Stimulated activated CD8-positive, alpha-beta memory T cell treated with anti-CD3 and anti-CD28 coated beads, Interleukin-4, amount 100 ng/mL, for 1 hour (primary cell): Measurements from ENCODE around the gene CENPP.

Experiments used
- DNase-seq, 2 donors: peaks; one replicate each; pipeline ENCODE4 v3.0.0-alpha.2; 2020; ENCODE audit warnings: low read depth in 2 of 2, low spot score in 1 of 2

CENPP gene

GRCh38 chr9:92634712-92635605 lies 309.2 kb downstream of the CENPP start:
- DNase-seq: peak in 1 of 2 donors; percentile 24

DNA sequence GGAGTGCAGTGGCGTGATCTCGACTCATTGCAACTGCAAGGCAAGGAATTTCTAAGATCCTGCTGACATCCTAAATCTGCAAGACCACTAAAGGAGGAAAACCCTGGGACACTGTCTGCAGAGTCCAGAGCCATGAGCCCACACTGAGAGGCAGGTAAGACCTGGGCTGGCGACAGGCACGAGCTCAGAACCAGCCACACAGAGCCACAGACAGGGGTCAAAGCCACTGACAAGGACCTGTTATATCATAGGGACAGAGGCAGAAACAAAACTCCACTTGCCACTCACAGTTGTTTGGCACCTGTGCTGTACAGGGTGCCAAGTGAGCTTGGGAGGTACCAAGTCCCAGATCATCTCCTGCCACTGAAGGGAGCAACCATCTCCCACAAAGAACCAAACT lies 310.0 kb downstream of the CENPP start:
- DNase-seq: no peak

GRCh38 chr9:92636627-92637026 lies 310.9 kb downstream of the CENPP start:
- no peak for DNase-seq

GRCh38 chr9:92637326-92637725 lies 311.6 kb downstream of the CENPP start:
- no peak for DNase-seq

DNA sequence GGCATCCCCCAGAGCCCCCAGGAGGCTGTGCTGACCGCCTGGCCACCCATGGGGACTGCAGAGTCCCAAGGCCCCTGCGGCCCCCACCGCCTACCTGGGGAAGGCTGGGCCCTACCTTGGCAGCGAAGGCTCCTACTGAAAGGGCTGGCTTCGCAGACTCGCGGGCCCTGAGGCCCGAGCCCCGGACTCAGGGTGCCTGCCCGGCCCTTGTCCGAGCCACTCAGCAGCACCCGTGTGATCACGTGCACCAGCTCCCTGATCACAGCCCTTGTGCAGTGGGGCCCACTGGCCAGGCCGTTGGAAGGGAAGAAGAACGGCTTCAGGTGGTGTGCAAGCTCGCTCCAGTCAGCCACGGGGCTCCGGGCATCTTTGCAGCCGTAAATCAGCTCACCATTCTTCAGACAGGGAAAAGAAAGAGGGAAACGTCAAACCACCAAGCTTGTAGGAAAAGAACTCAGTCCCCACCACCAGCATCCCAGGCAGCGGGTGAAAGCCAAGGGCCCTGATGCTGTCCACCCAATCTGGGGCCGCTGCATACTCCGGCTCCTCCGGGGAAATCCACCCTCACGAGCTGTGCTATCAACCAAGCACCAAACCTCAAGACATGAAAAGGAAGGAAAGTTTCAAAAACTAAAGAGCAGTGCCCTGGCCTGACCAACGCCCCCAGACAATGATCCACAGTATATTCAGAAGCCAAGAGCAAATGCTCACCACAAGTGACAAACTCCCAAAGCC lies 312.3 kb downstream of the CENPP start:
- no peak for DNase-seq

DNA sequence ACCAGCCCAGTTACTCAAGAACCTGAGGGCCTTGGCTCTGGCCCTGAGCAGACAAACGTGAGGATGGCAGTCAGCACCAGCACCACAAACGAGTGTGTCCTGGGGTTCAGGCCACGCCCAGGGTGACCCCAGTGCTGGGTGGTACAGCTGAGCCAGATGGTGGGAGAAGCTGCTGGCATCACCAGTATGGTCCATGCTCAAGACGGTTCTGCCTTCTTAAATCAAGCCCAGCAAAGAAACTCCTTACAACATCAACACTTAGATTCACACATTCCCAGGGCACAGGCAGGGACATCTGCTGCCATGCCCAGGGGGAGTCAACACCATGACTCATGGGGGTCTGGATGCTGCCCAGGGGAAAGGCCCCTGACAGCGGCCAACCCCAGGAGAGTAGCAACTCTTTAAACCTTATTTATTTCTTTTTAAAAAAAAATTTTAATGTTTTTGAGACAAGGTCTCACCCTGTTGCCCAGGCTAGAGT lies 312.9 kb downstream of the CENPP start:
- no peak for DNase-seq

DNA sequence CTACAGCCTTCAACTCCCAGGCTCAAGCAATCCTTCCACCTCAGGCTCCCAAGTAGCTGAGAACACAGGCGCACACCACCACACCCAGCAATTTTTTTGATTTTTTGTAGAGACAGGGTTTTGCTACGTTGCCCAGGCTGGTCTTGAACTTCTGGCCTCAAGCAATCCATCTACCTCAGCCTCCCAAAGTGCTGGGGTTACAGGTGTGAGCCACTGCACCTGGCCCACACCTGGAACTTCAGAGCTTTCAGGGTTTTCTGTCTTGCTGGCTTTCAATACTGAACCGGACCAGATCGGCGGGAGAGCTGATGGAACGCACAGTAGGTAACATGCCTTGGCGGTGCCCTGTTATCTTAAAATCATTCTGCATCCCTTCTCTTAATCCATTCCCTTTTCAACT lies 313.4 kb downstream of the CENPP start:
- DNase-seq: no peak

DNA sequence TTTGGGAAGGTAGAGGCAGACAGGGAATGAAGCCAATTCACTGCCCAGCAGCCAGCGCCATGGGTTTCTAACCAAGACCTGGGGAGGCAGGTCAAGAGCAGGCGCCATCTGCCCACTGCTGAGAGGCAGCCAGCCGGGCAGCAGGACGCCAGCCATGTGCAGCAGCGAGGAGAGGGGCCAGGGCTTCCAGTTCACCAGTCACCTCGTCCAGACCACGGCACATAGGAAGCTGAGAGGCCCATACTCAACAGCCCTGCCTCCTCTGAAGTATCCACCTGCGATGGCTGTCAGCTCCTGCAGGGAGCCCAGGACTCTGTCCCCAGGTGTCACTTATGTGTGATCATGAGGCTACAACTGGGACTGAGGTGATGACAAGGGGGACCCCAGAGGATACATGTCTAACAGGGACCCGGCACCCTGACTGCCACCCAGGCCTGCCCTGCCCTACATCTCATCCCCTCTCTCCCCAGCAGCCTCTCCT lies 314.1 kb downstream of the CENPP start:
- DNase-seq: no peak

DNA sequence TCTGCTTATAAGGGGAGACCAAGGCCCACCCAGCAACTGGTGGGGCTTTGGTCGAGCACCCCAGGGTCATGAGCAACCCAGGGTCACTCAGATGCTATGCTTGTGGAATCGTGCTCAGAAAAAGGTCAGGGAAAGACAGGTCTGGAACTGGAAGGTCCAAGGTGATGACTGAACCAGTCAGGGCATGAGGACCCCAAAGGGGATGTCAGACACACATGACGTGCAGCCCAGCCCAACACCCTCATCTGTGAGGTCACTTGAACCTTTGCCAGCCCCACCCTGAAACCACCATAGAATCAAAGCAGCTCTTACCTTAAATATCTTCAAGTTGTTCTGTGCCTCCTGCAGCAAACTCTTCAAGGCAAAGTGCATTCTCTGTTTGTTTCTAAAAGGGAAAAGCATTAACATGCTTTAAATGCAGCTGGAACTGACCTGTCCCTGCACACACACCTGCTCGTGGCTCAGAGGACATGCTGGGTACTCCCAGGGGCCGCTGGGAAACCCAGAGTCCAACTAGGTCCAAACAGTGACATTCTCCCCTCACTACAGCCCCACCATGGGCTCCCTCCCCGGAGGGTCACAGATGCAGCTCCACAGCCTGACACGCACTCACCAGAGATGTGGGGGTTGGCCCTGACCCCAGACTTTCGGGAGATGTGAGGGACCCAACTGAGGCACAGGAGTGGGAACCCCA lies 314.8 kb downstream of the CENPP start:
- DNase-seq: no peak

- DNase-seq: no peak
Measured at GRCh38 chr9:92641092-92641809, 315.5 kb downstream of the CENPP start.

DNA sequence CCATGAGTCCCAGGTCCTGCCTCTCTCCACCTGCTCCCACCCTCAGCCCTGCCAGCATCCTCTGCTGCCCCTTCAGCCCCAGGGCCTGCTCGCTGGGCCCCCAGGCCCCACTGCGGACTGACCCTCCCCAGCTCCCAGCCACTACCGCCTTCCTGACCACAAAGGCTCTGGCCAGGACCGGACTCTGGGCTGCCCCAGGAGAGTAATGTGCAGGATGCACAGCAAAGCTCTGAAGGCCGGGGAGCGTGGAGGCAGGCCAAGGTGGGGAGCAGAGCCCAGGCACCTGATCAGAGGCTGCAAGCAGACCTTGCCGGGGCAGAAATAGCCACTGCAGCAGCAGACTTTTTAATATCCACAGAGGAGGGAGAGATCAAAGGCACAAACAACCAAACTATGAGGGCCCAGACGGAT lies 316.3 kb downstream of the CENPP start:
- no peak for DNase-seq

DNA sequence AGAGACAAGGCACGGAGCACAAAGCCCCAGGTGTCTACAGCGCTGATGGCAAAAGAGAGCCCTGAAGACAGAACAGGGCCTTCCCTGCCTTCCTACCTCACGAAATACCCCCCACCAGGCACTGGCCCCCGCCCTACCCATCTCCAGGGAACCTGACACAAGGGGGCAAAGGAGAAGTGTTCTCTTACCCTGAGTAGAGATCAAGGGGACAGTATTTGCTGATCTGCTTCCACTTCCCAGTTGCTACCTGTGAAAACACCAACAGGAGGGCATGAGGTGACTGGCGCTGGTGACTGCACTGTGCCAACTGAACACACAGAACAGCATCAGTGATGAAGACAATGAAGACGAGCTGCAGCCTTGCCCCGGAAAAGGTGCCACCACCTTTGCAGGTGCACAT lies 316.8 kb downstream of the CENPP start:
- DNase-seq: no peak

DNA sequence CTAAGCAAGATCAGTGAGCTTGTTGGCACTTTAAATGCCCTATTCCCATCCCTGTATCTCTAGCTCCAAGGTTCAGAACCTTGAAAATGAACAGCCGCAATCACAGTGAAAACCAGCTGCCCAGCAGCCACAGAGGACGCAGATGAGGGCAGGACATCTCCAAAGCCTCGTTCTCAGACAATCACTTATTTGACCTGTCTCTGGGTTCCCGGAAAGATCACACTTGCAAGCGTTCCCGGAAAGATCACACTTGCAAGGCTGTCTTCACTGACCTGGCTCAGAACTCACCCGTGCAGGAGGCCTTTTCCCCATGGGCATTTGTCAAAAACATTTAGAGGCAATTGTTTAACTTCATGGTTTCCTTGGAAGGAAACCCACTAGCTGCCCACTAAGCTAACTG lies 318.5 kb downstream of the CENPP start:
- DNase-seq: no peak

GRCh38 chr9:92645041-92645440 lies 319.3 kb downstream of the CENPP start:
- DNase-seq: no peak

GRCh38 chr9:92647671-92648473 lies 322.1 kb downstream of the CENPP start:
- DNase-seq: no peak

- no peak for DNase-seq
Measured at GRCh38 chr9:92648474-92648971, 322.8 kb downstream of the CENPP start.

DNA sequence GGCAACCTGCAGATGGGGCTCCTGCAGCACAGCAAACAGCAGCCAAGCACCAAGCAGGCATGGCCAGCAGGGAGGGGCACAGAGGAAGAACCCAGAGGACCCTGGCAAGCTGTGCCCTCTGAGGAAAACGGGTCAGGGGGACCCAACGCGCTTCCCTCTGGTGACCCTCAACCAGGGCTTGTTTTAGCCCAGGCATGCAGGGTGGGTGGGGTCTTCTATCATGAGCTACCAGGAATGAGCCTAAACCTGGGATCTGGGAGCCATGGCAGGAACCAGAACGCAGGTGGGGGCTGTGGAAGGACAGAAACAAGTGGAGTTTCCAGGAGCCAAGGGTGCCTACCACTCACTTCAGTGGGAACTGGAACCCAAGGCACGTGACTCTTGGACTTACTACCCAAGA lies 323.3 kb downstream of the CENPP start:
- DNase-seq: no peak

- no peak for DNase-seq
Measured at GRCh38 chr9:92650296-92650695, 324.5 kb downstream of the CENPP start.

GRCh38 chr9:92650839-92651621 lies 325.3 kb downstream of the CENPP start:
- no peak for DNase-seq
